GM12891 (cell line): ENCODE data around the gene ATG10.

Experiments used
- PAX5 ChIP-seq: IDR thresholded peaks from 2 replicates; pipeline ENCODE4 v1.6.1; 2011; ENCODE audit warnings: low read length, moderate library complexity, mild to moderate bottlenecking; ENCODE audit not compliant: insufficient read depth, severe bottlenecking
- POLR2A ChIP-seq: IDR thresholded peaks from 2 replicates; pipeline ENCODE4 v1.6.1; 2011; ENCODE audit warnings: low read depth, low read length, control low read depth
- POLR2AphosphoS5 ChIP-seq: IDR thresholded peaks from 2 replicates; pipeline ENCODE4 v1.6.1; 2011; ENCODE audit warnings: low read depth, low read length, control low read depth
- SPI1 ChIP-seq: IDR thresholded peaks from 2 replicates; pipeline ENCODE4 v1.6.1; 2011; ENCODE audit warnings: low read depth, low read length, control low read depth
- TAF1 ChIP-seq: IDR thresholded peaks from 2 replicates; pipeline ENCODE4 v1.6.1; 2011; ENCODE audit warnings: low read depth, low read length, control low read depth

DNA sequence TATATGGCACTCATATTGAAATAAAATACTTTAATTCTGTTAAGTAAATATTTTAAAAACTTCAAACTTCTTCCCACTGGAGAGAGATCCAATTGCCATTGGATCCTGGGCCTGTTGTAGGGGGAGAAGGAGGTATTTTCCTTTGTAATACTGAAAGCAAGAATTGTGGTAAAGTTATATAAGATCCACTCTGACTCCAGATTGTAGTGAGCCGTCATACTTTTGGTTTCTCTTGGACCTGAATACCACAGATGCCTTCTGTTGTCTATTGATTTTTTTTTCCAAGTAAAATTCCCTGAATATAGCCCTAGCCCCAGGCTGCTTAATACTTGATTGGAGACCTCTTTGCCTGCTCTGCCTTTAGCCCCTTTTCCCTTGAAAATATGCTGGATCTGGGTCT lies 86.9 kb downstream of the ATG10 start:
- TF ChIP-seq POLR2AphosphoS5 (no peak), POLR2A (no peak), SPI1 (no peak), PAX5 (no peak), TAF1 (no peak)
